ENCODE measurements around the gene COBL.

COBL gene

DNA sequence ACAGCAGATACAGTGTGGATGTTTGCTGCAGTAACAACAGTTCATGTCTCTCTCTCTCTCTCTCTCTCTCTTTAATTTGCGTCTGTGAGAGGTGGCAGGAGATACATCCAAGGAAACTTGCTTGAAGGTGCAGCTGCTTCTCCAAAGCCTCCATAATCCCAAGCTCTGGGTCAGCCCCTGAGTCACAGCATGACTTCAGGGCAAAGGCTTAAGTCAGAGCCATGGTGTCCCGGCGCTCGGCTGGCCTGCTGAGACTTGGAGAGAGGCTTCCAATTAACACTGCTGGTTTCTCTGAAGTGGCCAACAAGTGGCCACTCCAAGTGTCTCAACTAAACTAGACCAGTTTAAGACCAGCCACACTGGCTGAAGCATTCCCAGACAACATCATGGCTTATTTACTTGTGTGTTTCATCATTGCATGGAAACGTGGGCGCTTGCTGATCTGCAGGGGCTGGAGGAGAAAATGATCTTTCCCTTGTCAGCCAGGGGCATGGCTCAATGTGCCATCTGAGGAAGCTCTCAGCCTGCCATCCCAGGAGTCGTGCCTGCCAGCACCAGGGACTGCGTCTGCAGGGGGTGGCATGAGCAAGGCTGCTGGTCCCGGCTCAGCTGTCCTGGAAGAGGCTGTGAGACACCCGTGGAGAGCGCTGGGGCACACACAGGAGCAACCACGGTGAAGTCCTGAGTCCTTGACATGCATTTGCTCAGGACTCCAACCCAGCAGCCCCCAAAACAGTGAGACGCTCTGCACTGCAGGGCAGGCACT, 254.2 kb downstream of the COBL start:
- TF ChIP-seq ZNF384 (IDR thresholded peaks at IDR 0.05) (no peak), LEF1 (IDR thresholded peaks at IDR 0.05; ENCODE audit: borderline replicate concordance) (no peak), FOXK2 (IDR thresholded peaks at IDR 0.05) (no peak)
- POLR2A ChIA-PET, result no interaction called here
- no peak for DNase-seq (ENCODE audit: extremely low spot score)
- CTCF ChIA-PET, result interaction anchor here (0.5 kb wide), 1 partner anchor 40 kb away, joined by 3 read pairs; no protein-coding TSS in a partner anchor

DNA sequence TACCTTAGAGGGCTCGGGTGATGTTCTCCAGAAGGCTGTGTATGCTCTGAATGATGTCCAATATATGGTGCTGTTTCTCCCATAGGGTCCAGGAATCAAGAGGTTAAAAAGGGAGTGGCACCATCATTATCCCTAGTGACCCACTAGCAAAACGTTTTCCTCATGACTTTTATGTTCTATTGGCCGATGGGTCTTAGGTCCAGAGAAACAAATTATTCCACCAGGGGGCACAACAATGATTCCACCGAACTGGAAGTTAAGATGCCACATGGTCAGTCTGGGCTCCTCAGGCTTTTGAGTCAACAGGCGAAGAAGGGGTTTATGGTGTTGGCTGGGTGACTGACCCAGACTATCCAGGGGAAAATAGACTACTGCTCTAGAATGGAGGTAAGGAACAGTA, 256.1 kb downstream of the COBL start:
- no peak for TF ChIP-seq FOXM1 (IDR thresholded peaks at IDR 0.05; ENCODE audit: borderline replicate concordance)
- TF ChIP-seq TARDBP (IDR thresholded peaks at IDR 0.05), result no peak
- no peak for TF ChIP-seq SP1 (IDR thresholded peaks at IDR 0.05)
- no peak for TF ChIP-seq FOXK2 (IDR thresholded peaks at IDR 0.05)
- no peak for TF ChIP-seq L3MBTL2 (conservative IDR thresholded peaks at IDR 0.05)
- TF ChIP-seq LEF1 (IDR thresholded peaks at IDR 0.05; ENCODE audit: borderline replicate concordance), result no peak
- TF ChIP-seq FOXA1 (IDR thresholded peaks at IDR 0.05), result no peak
- TF ChIP-seq ELF4 (IDR thresholded peaks at IDR 0.05), result no peak
- no peak for TF ChIP-seq ARNT (IDR thresholded peaks at IDR 0.05)
- TF ChIP-seq BHLHE40 (IDR thresholded peaks at IDR 0.05; ENCODE audit: borderline replicate concordance), result no peak
- no peak for TF ChIP-seq HDGF (IDR thresholded peaks at IDR 0.05; ENCODE audit: borderline replicate concordance)
- no peak for TF ChIP-seq ZNF384 (IDR thresholded peaks at IDR 0.05)
- TF ChIP-seq CTBP1 (IDR thresholded peaks at IDR 0.05; ENCODE audit: borderline replicate concordance), result no peak
- TF ChIP-seq, protein P1, sequence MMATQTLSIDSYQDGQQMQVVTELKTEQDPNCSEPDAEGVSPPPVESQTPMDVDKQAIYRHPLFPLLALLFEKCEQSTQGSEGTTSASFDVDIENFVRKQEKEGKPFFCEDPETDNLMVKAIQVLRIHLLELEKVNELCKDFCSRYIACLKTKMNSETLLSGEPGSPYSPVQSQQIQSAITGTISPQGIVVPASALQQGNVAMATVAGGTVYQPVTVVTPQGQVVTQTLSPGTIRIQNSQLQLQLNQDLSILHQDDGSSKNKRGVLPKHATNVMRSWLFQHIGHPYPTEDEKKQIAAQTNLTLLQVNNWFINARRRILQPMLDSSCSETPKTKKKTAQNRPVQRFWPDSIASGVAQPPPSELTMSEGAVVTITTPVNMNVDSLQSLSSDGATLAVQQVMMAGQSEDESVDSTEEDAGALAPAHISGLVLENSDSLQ (IDR thresholded peaks at IDR 0.05), result no peak
- no peak for TF ChIP-seq NFRKB (IDR thresholded peaks at IDR 0.05)
- no peak for TF ChIP-seq SUZ12 (IDR thresholded peaks at IDR 0.05)
- POLR2A ChIA-PET, result no interaction called here
- DNase-seq (ENCODE audit: extremely low spot score), result no peak
- CTCF ChIA-PET, result no interaction called here

DNA sequence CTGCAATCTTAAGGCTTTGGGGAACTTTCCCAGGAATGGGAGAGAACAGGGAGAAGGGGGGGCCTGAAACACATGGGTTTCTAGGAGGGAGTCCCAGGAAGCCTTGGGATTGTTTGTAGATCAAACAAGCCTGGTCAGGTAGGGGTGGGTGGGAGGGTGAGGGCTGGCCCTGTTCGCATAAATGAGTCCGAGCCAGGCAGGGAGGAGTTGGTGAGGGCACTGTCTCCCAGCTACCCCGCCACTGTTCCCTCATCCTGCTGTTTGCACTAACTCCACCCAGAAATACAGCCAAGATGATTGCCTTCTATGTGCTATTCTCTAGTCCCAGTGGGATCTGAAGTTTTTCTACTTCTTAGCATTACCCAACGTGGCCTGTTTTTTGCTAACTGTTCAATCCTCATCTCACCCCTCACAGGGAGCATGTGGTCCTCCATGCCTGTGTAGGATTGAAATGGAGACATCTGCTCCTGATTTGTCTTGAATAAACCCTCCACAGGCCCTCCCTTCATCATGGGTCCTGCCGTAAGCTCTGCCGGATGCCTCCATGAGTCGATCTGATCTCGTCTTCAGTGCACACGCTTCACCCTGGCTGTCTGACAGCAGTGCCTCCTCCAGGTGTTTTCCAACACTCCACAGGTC, 257.0 kb downstream of the COBL start:
- no peak for DNase-seq (ENCODE audit: extremely low spot score)
- CTCF ChIA-PET, result no interaction called here
- TF ChIP-seq ARNT (IDR thresholded peaks at IDR 0.05) (no peak), CTBP1 (IDR thresholded peaks at IDR 0.05; ENCODE audit: borderline replicate concordance) (no peak), SUZ12 (IDR thresholded peaks at IDR 0.05) (no peak), SP1 (IDR thresholded peaks at IDR 0.05) (no peak), L3MBTL2 (conservative IDR thresholded peaks at IDR 0.05) (no peak), LEF1 (IDR thresholded peaks at IDR 0.05; ENCODE audit: borderline replicate concordance) (no peak), BHLHE40 (IDR thresholded peaks at IDR 0.05; ENCODE audit: borderline replicate concordance) (no peak), ELF4 (IDR thresholded peaks at IDR 0.05) (no peak)
- POLR2A ChIA-PET, result no interaction called here

DNA sequence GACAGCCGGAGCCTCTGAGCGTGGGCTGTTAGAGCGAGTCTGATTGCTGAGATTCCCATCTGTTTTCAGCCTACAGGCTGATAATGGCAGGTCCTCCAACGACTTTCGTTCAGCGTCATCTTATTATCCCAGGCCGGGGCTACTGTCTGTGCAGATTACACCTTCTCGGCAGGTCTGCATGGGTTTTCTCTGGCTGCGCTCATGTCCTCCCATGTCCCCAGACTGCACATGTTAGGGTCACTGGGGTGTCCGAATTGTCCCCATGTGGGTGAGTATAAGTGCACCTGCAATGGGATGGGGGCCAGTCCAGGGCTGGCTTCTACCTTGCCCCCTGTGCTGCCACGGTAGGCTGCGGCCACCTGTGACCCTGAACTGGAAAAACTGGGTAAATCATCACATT, 257.8 kb downstream of the COBL start:
- DNase-seq (ENCODE audit: extremely low spot score), result no peak
- POLR2A ChIA-PET, result no interaction called here
- no peak for TF ChIP-seq FOXA1 (IDR thresholded peaks at IDR 0.05)
- TF ChIP-seq HDGF (IDR thresholded peaks at IDR 0.05; ENCODE audit: borderline replicate concordance), result no peak
- no peak for TF ChIP-seq BHLHE40 (IDR thresholded peaks at IDR 0.05; ENCODE audit: borderline replicate concordance)
- no peak for TF ChIP-seq FOXM1 (IDR thresholded peaks at IDR 0.05; ENCODE audit: borderline replicate concordance)
- TF ChIP-seq ELF4 (IDR thresholded peaks at IDR 0.05), result no peak
- no peak for TF ChIP-seq CTBP1 (IDR thresholded peaks at IDR 0.05; ENCODE audit: borderline replicate concordance)
- TF ChIP-seq, protein P1 (IDR thresholded peaks at IDR 0.05), result no peak
- TF ChIP-seq ARNT (IDR thresholded peaks at IDR 0.05), result no peak
- TF ChIP-seq LEF1 (IDR thresholded peaks at IDR 0.05; ENCODE audit: borderline replicate concordance), result no peak
- TF ChIP-seq SP1 (IDR thresholded peaks at IDR 0.05), result no peak
- TF ChIP-seq TARDBP (IDR thresholded peaks at IDR 0.05), result no peak
- no peak for TF ChIP-seq L3MBTL2 (conservative IDR thresholded peaks at IDR 0.05)
- TF ChIP-seq FOXK2 (IDR thresholded peaks at IDR 0.05), result no peak
- TF ChIP-seq ZNF384 (IDR thresholded peaks at IDR 0.05), result no peak
- no peak for TF ChIP-seq SUZ12 (IDR thresholded peaks at IDR 0.05)
- TF ChIP-seq NFRKB (IDR thresholded peaks at IDR 0.05), result no peak
- CTCF ChIA-PET, result no interaction called here

DNA sequence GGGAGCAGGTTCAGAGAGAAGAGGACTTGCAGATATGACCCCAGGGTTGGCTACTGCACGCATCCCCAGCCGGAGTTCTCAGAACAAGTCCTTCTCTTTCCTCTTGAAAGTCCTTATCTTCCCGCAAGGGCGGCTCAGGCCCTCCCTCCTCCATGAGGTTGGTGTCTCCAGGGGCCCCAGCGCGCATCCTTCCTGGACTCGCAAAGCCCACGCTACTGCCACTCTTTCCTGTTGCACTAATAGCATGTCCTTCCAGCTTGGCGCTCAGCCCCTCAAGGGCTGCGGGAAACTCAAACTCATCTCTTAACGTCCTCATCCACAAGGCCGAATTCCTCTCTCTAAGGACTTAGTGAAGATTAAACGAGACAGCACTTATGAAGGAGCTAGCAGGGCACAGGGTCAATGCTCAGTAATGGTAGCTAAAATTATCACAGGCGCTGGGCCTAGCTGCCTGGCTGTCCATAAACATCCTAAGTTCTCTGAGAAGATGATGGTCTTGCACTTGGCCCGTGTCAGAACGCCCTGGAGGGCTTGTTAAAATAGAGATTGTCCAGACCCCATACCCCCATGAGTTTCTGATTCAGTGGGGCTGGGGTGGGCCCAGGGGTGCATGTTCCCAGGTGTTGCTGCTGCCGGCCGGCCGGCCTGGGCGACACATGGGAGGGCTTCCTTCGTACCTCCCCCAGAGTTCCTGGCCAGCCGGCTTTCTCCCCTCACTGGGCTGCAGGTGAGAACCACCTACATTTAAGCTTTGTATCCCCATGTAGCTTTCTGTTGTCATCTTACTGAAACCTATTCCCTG, 261.4 kb downstream of the COBL start:
- POLR2A ChIA-PET, result interaction anchor here (0.7 kb wide), 1 partner anchor 407 kb away, joined by 3 read pairs; no protein-coding TSS in a partner anchor
- no peak for DNase-seq (ENCODE audit: extremely low spot score)
- CTCF ChIA-PET, result no interaction called here
- TF ChIP-seq ELF4 (IDR thresholded peaks at IDR 0.05), result no peak
- no peak for TF ChIP-seq HDGF (IDR thresholded peaks at IDR 0.05; ENCODE audit: borderline replicate concordance)
- TF ChIP-seq BHLHE40 (IDR thresholded peaks at IDR 0.05; ENCODE audit: borderline replicate concordance), result no peak
- TF ChIP-seq ZNF384 (IDR thresholded peaks at IDR 0.05), result no peak
- TF ChIP-seq TARDBP (IDR thresholded peaks at IDR 0.05), result no peak
- no peak for TF ChIP-seq L3MBTL2 (conservative IDR thresholded peaks at IDR 0.05)

DNA sequence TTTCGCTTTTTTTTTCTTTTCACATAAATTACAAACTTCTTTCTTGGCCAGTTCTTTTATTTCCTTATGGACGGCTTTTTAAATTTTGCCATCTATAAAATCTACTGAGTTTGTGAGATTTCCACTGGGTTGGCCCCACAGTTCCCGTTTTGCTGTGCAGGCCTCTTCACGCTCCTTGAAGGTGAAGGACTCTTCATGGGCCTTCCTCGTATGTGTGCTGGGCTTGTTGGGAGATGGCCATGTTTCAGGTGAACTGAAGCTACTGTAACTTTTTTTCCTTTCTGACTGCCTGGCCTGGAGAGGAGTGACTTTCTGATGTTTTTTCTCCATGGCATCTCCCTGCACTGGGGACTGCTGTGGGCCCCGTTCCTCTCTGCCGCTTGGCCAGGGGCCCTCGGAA, 262.4 kb downstream of the COBL start:
- ChIA-PET CTCF (no interaction called here), POLR2A (no interaction called here)
- DNase-seq (ENCODE audit: extremely low spot score), result no peak
- no peak for TF ChIP-seq HDGF (IDR thresholded peaks at IDR 0.05; ENCODE audit: borderline replicate concordance)
- TF ChIP-seq L3MBTL2 (conservative IDR thresholded peaks at IDR 0.05), result no peak
- TF ChIP-seq, protein P1 (IDR thresholded peaks at IDR 0.05), result no peak
